ENCODE results near the gene KIAA0513.
A peak's percentile ranks its signal among the peaks of the same experiment; 100 is the strongest.

GRCh38 chr16:85002099-85002541, 25.5 kb upstream of the KIAA0513 start:
- TF ChIP-seq SKIL (CRISPR knock-in tag; IDR thresholded peaks at IDR 0.05; ENCODE audit: borderline replicate concordance) (no peak), SMC3 (IDR thresholded peaks at IDR 0.05; ENCODE audit: low read length) (no peak), POLR2AphosphoS5 (IDR thresholded peaks at IDR 0.05; ENCODE audit: low read depth, low read length) (peak; percentile 43; the same call in 1 of the 2 replicates), ZSCAN30 (CRISPR knock-in tag; IDR thresholded peaks at IDR 0.05) (no peak), STAT5B (CRISPR knock-in tag; IDR thresholded peaks at IDR 0.05) (no peak), SAP130 (CRISPR knock-in tag; IDR thresholded peaks at IDR 0.05; ENCODE audit: low read depth) (peak; percentile 56; the same call in 1 of the 2 replicates), GZF1 (CRISPR knock-in tag; IDR thresholded peaks at IDR 0.05) (no peak), CTCF (CRISPR knock-in tag; IDR thresholded peaks at IDR 0.05) (no peak), PHB2 (IDR thresholded peaks at IDR 0.05; ENCODE audit: partially characterized antibody) (no peak), ZNF776 (CRISPR knock-in tag; IDR thresholded peaks at IDR 0.05) (no peak), ELF1 (CRISPR knock-in tag; IDR thresholded peaks at IDR 0.05) (no peak), POLR2A (IDR thresholded peaks at IDR 0.05; ENCODE audit: insufficient read depth in 1 of 2, low read depth in 2 of 2, low read length in 2 of 2) (peak in 1 of 2 experiments; percentile 40; a peak in 1 of 4 replicates), ZNF839 (CRISPR knock-in tag; IDR thresholded peaks at IDR 0.05; ENCODE audit: borderline replicate concordance) (no peak)

Data from HepG2 (cell line).